ENCODE measurements around the gene PRKCQ.

The PRKCQ gene

DNA sequence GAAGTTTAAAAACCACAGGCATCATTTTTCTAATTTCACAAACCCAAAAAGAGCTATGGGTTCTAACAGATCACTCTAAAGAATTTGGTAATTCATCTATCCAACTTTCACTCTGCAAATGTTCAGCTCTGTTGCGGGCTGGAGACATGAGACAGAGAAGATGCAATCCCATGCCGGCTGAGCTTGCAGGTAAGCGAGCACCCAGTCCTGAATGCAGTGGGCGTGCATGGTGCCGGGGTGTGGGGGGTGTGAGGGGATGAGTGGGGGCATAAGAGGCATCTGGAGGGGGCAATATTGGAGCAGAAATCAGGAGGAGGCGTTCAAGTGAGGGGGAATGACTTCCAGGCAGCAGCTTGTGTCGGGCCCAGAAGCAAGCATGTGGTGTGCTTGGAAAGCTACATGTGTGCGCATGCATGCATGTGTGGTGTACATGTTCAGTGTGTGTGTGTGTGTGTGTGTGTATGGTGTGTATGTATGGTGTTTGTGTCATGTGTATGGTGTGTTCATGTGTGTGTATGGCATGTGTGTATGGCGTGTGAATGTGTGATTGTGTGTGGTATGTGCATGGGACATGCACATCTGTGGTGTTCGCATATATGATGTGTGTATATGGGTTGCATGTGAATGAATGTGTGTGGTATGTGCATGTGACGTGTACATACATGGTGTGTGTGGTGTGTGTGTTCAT, 172.9 kb downstream of the PRKCQ start:
- H3K9me3 ChIP-seq (ENCODE audit: control insufficient read depth in 5 of 5, low read length in 5 of 5): no peaks in the 10 kb centered on the region
- no peaks in the 10 kb centered on the region for H3K36me3 ChIP-seq (ENCODE audit: control insufficient read depth in 5 of 5, insufficient read depth in 5 of 5, low read length in 5 of 5)
- H3K27ac ChIP-seq (ENCODE audit: low read depth, low read length): no peak overlapping the region
- H3K27me3 ChIP-seq (ENCODE audit: control insufficient read depth in 5 of 5, insufficient read depth in 4 of 5, low read length in 5 of 5): no peaks in the 10 kb centered on the region
- H3K9ac ChIP-seq (ENCODE audit: low read length in 5 of 5): no peak overlapping the region
- H3K4me3 ChIP-seq (ENCODE audit: low read depth in 1 of 5, low read length in 5 of 5): no peak overlapping the region
- H3K4me1 ChIP-seq (ENCODE audit: control insufficient read depth in 5 of 5, insufficient read depth in 5 of 5, low read length in 5 of 5): peaks cover 0 to 14% (median 11%) of the 10 kb centered on the region in 5 donors

DNA sequence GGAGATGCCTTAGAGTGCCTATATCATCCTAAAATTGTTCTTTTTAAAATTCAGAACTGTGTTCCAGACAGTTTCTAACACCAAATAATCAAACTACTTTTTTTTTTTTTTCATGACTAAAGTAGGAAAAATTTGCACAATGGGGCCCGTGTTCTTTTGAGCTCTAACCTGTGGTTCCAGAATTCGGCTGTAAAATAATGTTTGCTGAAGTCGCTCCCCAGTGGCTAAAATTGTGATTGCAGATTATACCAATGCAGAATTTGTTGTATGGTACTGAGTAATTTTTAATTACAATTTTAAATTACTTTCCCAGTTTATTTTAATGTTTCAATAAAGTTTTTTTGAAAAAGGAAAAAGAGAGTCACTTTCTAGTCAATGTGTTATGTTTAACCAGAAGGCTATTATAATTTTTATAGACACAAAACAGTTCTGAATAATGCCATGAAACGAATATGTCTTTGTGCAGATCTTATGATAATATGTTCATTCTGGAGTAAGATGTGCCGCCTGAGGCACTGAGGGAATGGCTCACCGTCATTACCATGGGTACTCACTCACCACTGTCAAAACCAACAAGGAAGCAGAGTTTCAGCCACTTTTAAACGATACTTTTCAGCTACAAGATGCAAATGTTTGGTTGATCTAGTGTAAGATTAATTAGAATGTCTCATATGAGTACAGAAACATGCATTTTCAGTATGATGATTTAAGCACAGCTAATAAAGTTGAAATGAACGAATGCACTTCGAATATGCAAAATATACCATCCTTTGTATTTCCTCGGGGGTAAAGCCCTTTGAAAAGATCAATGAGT, 173.6 kb downstream of the PRKCQ start:
- H3K4me1 ChIP-seq (ENCODE audit: control insufficient read depth in 5 of 5, insufficient read depth in 5 of 5, low read length in 5 of 5): peaks cover 0 to 19% (median 16%) of the 10 kb centered on the region in 5 donors
- H3K36me3 ChIP-seq (ENCODE audit: control insufficient read depth in 5 of 5, insufficient read depth in 5 of 5, low read length in 5 of 5): no peaks in the 10 kb centered on the region
- no peak overlapping the region for H3K27ac ChIP-seq (ENCODE audit: low read depth, low read length)
- no peak overlapping the region for H3K4me3 ChIP-seq (ENCODE audit: low read depth in 1 of 5, low read length in 5 of 5)
- no peaks in the 10 kb centered on the region for H3K27me3 ChIP-seq (ENCODE audit: control insufficient read depth in 5 of 5, insufficient read depth in 4 of 5, low read length in 5 of 5)
- no peaks in the 10 kb centered on the region for H3K9me3 ChIP-seq (ENCODE audit: control insufficient read depth in 5 of 5, low read length in 5 of 5)
- H3K9ac ChIP-seq (ENCODE audit: low read length in 5 of 5): no peak overlapping the region

DNA sequence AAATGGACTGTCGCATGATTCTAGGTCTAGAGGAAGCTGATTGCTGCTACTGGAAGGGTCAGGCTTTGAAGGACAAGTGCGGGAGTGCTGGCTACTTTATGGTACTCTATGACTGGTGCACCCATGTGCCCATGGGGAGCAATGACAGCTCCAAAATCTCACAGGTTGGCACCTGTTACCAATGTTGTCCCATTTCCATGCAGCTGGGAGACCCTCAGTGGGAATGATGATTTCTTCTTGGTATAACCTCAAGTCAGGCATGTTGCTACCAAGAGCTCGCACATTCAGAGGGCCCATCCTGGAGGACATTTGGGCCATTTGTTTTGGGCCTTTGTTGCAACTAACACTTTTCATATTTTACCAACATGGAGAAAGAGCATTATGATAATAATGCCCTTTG, 174.4 kb downstream of the PRKCQ start:
- H3K9ac ChIP-seq (ENCODE audit: low read length in 5 of 5): no peak overlapping the region
- no peaks in the 10 kb centered on the region for H3K9me3 ChIP-seq (ENCODE audit: control insufficient read depth in 5 of 5, low read length in 5 of 5)
- H3K36me3 ChIP-seq (ENCODE audit: control insufficient read depth in 5 of 5, insufficient read depth in 5 of 5, low read length in 5 of 5): no peaks in the 10 kb centered on the region
- H3K27me3 ChIP-seq (ENCODE audit: control insufficient read depth in 5 of 5, insufficient read depth in 4 of 5, low read length in 5 of 5): no peaks in the 10 kb centered on the region
- H3K4me3 ChIP-seq (ENCODE audit: low read depth in 1 of 5, low read length in 5 of 5): no peak overlapping the region
- peaks cover 0 to 24% (median 17%) of the 10 kb centered on the region in 5 donors for H3K4me1 ChIP-seq (ENCODE audit: control insufficient read depth in 5 of 5, insufficient read depth in 5 of 5, low read length in 5 of 5)
- H3K27ac ChIP-seq (ENCODE audit: low read depth, low read length): no peak overlapping the region

DNA sequence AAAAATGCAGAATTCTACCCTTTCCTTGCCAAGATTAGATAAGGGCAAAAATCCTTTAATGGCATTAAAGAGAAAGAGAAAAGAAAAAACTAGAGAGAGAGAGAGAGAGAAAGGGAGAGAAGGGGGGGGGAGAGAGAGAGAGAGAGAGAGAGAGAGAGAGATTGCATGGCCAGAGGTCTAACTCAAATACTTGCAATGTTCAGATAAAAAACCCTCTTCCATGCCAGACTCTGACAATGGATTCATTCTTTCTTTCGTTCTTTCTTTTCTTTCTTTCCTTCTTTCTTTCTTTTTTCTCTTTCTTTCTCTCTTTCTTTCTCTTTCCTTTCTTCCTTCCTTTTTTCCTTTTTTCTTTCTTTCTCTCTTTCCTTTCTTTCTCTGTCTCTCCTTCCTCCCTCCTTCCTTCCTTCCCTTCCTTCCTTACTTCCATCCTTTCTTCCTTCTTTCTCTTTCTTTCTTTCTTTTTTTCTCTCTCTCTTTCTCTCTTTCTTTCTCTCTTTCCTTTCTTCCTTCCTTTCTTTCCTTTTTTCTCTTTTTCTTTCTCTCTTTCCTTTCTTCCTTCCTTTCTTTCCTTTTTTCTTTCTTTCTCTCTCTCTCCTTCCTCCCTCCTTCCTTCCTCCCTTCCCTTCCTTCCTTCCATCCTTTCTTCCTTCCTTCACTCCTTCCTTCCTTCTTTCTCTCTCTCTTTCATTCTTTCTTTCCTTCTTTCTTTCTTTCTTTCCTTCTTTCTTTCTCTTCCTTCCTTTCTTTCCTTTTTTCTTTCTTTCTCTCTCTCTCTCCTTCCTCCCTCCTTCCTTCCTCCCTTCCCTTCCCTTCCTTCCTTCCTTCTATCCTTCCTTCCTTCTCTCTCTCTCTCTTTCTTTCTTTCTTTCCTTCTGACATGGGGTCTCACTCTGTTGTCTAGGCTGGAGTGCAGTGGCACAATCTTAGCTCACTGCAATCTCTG, 175.7 kb downstream of the PRKCQ start:
- no peaks in the 10 kb centered on the region for H3K27me3 ChIP-seq (ENCODE audit: control insufficient read depth in 5 of 5, insufficient read depth in 4 of 5, low read length in 5 of 5)
- no peak overlapping the region for H3K4me3 ChIP-seq (ENCODE audit: low read depth in 1 of 5, low read length in 5 of 5)
- no peaks in the 10 kb centered on the region for H3K36me3 ChIP-seq (ENCODE audit: control insufficient read depth in 5 of 5, insufficient read depth in 5 of 5, low read length in 5 of 5)
- no peak overlapping the region for H3K9ac ChIP-seq (ENCODE audit: low read length in 5 of 5)
- H3K4me1 ChIP-seq (ENCODE audit: control insufficient read depth in 5 of 5, insufficient read depth in 5 of 5, low read length in 5 of 5): peaks cover 0 to 20% (median 14%) of the 10 kb centered on the region in 5 donors
- no peak overlapping the region for H3K27ac ChIP-seq (ENCODE audit: low read depth, low read length)
- H3K9me3 ChIP-seq (ENCODE audit: control insufficient read depth in 5 of 5, low read length in 5 of 5): no peaks in the 10 kb centered on the region

DNA sequence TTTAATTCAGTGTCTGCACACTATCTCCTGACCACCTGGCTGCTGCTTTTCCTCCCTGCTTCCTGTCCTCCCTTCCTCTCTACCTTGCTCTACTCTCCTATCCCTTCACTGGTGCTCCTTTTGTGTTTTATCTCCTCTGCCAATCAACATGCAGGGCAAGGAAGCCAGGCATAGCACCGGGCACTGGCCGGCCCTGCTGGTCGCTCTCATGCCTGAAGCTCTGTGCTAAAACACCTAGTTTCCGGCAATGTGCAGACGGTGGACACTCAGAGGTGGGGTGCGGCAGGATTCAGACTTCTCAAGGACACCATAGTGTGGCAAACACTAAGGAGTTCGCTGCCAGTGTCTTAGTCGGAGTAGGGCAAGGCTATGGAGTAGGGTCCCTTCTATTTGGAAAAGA, 177.1 kb downstream of the PRKCQ start:
- Histone ChIP-seq H3K4me1 (ENCODE audit: control insufficient read depth in 5 of 5, insufficient read depth in 5 of 5, low read length in 5 of 5) (peaks cover 0 to 24% (median 14%) of the 10 kb centered on the region in 5 donors), H3K27me3 (ENCODE audit: control insufficient read depth in 5 of 5, insufficient read depth in 4 of 5, low read length in 5 of 5) (no peaks in the 10 kb centered on the region), H3K36me3 (ENCODE audit: control insufficient read depth in 5 of 5, insufficient read depth in 5 of 5, low read length in 5 of 5) (no peaks in the 10 kb centered on the region), H3K9ac (ENCODE audit: low read length in 5 of 5) (no peak overlapping the region), H3K27ac (ENCODE audit: low read depth, low read length) (no peak overlapping the region), H3K9me3 (ENCODE audit: control insufficient read depth in 5 of 5, low read length in 5 of 5) (no peaks in the 10 kb centered on the region), H3K4me3 (ENCODE audit: low read depth in 1 of 5, low read length in 5 of 5) (no peak overlapping the region)

DNA sequence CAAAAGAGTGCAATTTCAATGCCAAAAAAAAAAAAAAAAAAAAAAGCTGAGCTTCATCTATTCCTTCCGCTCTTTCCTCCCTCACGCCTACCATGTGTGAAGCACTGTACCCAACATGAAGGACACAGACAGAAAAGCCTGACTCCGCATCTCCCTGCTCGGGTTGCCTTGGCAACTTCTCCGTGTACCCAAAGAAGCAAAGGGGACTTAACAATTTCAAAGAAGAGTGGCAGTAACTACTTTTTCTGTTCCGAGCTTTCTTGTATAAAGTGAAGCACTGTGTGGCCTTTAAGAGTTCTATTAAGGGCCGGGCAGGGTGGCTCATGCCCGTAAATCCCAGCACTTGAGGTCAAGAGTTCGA, 177.7 kb downstream of the PRKCQ start:
- Histone ChIP-seq H3K27me3 (ENCODE audit: control insufficient read depth in 5 of 5, insufficient read depth in 4 of 5, low read length in 5 of 5) (no peaks in the 10 kb centered on the region), H3K27ac (ENCODE audit: low read depth, low read length) (no peak overlapping the region), H3K36me3 (ENCODE audit: control insufficient read depth in 5 of 5, insufficient read depth in 5 of 5, low read length in 5 of 5) (no peaks in the 10 kb centered on the region), H3K4me3 (ENCODE audit: low read depth in 1 of 5, low read length in 5 of 5) (no peak overlapping the region), H3K4me1 (ENCODE audit: control insufficient read depth in 5 of 5, insufficient read depth in 5 of 5, low read length in 5 of 5) (peaks cover 0 to 24% (median 14%) of the 10 kb centered on the region in 5 donors), H3K9ac (ENCODE audit: low read length in 5 of 5) (no peak overlapping the region), H3K9me3 (ENCODE audit: control insufficient read depth in 5 of 5, low read length in 5 of 5) (no peaks in the 10 kb centered on the region)

DNA sequence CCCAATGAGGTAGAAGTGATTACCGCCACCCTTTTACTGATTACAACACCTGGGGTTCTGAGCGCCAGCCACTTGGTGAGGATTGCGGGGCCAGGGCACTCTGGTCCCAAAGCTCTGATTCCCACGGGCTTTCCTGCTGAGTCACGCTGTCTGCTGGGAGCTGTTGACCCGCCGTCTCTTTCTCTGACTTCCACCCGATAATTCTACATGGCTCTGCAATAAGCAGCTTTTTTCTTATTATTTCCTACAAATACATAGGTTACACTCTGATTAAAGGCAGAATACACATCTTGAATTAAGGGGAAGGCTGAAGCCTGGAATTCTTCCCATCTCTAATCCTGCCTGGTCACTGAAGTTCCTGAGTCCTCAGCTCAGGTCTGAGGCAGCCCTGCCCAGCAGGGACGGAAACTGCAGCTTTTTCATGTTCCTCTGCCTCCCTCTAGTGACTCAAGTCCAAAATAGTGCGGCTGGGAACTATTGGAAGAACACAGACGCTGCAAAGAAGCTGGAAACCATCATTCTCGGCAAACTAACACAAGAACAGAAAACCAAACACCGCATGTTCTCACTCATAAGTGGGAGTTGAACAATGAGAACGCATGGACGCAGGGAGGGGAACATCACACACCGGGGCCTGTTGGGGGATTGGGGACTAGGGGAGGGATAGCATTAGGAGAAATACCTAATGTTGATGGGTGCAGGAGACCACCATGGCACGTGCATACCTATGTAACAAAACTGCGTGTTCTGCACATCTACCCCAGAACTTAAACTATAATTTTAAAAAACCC, 178.3 kb downstream of the PRKCQ start:
- Histone ChIP-seq H3K9me3 (ENCODE audit: control insufficient read depth in 5 of 5, low read length in 5 of 5) (no peaks in the 10 kb centered on the region), H3K4me3 (ENCODE audit: low read depth in 1 of 5, low read length in 5 of 5) (peak overlapping the region; percentile 7 to 52 (median 42)), H3K27me3 (ENCODE audit: control insufficient read depth in 5 of 5, insufficient read depth in 4 of 5, low read length in 5 of 5) (no peaks in the 10 kb centered on the region), H3K27ac (ENCODE audit: low read depth, low read length) (no peak overlapping the region), H3K4me1 (ENCODE audit: control insufficient read depth in 5 of 5, insufficient read depth in 5 of 5, low read length in 5 of 5) (peaks cover 0 to 24% (median 14%) of the 10 kb centered on the region in 5 donors), H3K36me3 (ENCODE audit: control insufficient read depth in 5 of 5, insufficient read depth in 5 of 5, low read length in 5 of 5) (no peaks in the 10 kb centered on the region), H3K9ac (ENCODE audit: low read length in 5 of 5) (peak overlapping the region in 4 of 5 donors; percentile 22 to 33 (median 28))

DNA sequence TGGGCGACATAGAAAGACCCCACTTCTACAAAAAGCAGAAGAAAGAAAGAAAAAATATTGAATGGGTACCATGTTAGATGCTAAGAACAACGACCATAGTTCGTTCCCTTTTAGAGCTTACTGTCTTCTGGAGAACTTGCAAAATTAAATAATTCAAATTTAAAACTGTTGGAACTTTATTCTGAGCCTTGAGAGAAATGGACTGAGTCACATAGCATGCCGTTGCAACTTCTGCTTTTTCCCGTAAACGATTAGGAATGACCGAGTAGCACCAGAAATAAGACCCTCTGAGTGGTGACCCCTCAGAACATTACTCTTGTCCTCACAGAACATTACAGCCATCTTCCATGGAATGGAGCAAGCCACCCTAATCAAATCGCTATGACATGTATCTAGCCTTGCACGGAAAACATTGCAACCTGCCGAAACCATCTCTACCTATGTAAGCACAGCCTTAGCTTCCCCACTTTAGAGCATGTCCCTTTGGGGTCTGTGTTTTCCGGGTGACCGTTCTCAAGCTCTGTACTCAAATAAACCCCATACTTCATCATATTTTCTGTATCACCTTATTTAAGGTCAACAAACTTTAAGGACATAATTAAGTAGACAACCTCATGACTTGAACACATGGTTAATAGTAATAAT, 179.1 kb downstream of the PRKCQ start:
- Histone ChIP-seq H3K9ac (ENCODE audit: low read length in 5 of 5) (peak overlapping the region in 2 of 5 donors; percentile 22 to 30), H3K4me3 (ENCODE audit: low read depth in 1 of 5, low read length in 5 of 5) (no peak overlapping the region), H3K4me1 (ENCODE audit: control insufficient read depth in 5 of 5, insufficient read depth in 5 of 5, low read length in 5 of 5) (peaks cover 0 to 24% (median 14%) of the 10 kb centered on the region in 5 donors), H3K27me3 (ENCODE audit: control insufficient read depth in 5 of 5, insufficient read depth in 4 of 5, low read length in 5 of 5) (no peaks in the 10 kb centered on the region), H3K9me3 (ENCODE audit: control insufficient read depth in 5 of 5, low read length in 5 of 5) (no peaks in the 10 kb centered on the region), H3K27ac (ENCODE audit: low read depth, low read length) (no peak overlapping the region), H3K36me3 (ENCODE audit: control insufficient read depth in 5 of 5, insufficient read depth in 5 of 5, low read length in 5 of 5) (no peaks in the 10 kb centered on the region)

DNA sequence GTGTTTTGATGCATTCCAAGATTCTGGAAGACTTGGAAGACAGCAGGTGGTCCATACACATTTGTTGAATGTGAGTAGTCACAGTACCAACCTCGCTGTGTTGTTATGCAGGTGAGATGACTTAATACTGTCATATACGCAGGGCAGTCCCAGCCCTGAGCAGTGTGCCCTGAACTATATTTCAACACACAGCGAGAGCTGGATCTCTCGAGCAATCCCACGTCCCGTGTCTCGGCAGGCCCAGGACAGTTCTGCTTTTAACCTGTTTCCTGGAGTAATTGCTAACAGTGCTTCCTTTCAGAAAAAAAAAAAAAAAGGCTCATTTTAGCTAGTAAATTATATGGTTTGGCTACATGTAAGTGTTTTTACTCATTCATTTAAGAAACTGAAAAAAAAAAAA, 179.7 kb downstream of the PRKCQ start:
- H3K4me3 ChIP-seq (ENCODE audit: low read depth in 1 of 5, low read length in 5 of 5): no peak overlapping the region
- H3K9me3 ChIP-seq (ENCODE audit: control insufficient read depth in 5 of 5, low read length in 5 of 5): no peaks in the 10 kb centered on the region
- H3K36me3 ChIP-seq (ENCODE audit: control insufficient read depth in 5 of 5, insufficient read depth in 5 of 5, low read length in 5 of 5): no peaks in the 10 kb centered on the region
- H3K4me1 ChIP-seq (ENCODE audit: control insufficient read depth in 5 of 5, insufficient read depth in 5 of 5, low read length in 5 of 5): peaks cover 0 to 24% (median 14%) of the 10 kb centered on the region in 5 donors
- H3K27me3 ChIP-seq (ENCODE audit: control insufficient read depth in 5 of 5, insufficient read depth in 4 of 5, low read length in 5 of 5): no peaks in the 10 kb centered on the region
- no peak overlapping the region for H3K9ac ChIP-seq (ENCODE audit: low read length in 5 of 5)
- no peak overlapping the region for H3K27ac ChIP-seq (ENCODE audit: low read depth, low read length)

All from subcutaneous abdominal adipose tissue (tissue), 5 donors.